GM12878 (cell line): ENCODE data around the gene MSI2. TPM values are rescaled to one million over a fixed set of nuclear protein-coding genes. Genes with fewer than 3 reads are reported as not detected.

Experiments used
- BHLHE40 ChIP-seq, 2 experiments: fragments of 450-650 bp in 1 of 2; IDR thresholded peaks; 2 replicates each; pipeline ENCODE4 v1.6.1; 2011 to 2017; ENCODE audit warnings: low read depth in 2 of 2, borderline replicate concordance in 1 of 2, improper control_type of control experiment in 1 of 2, low read length in 1 of 2, mild to moderate bottlenecking in 1 of 2
- CREB1 ChIP-seq: IDR thresholded peaks from 2 replicates; pipeline ENCODE4 v1.6.1; 2012; ENCODE audit warnings: low read depth, mild to moderate bottlenecking, inconsistent platforms
- CREM ChIP-seq: IDR thresholded peaks from 2 replicates; pipeline ENCODE4 v1.6.1; 2014; ENCODE audit warnings: antibody characterized with exemption, low read depth
- EZH2 ChIP-seq: IDR thresholded peaks from 2 replicates; pipeline ENCODE4 v1.6.1; 2012; ENCODE audit warnings: low read depth, mild to moderate bottlenecking, control low read depth, inconsistent platforms, low read length, borderline replicate concordance; ENCODE audit not compliant: control insufficient read depth
- FOXK2 ChIP-seq: fragments of 450-650 bp; IDR thresholded peaks from 2 replicates; pipeline ENCODE4 v1.6.1; 2017; ENCODE audit warnings: mild to moderate bottlenecking, moderate library complexity
- IKZF2 ChIP-seq, 2 experiments: fragments of 450-650 bp; IDR thresholded peaks; 2 replicates each; pipeline ENCODE4 v1.6.1; 2017; ENCODE audit warnings: mild to moderate bottlenecking in 2 of 2, moderate library complexity in 2 of 2
- MTA2 ChIP-seq: fragments of 450-650 bp; IDR thresholded peaks from 2 replicates; pipeline ENCODE4 v1.6.1; 2016; ENCODE audit warnings: low read depth, mild to moderate bottlenecking, moderate library complexity
- NBN ChIP-seq: fragments of 450-650 bp; IDR thresholded peaks from 2 replicates; pipeline ENCODE4 v1.6.1; 2016
- NR2C1 ChIP-seq: fragments of 450-650 bp; IDR thresholded peaks from 2 replicates; pipeline ENCODE4 v1.6.1; 2017; ENCODE audit warnings: antibody characterized with exemption, mild to moderate bottlenecking, moderate library complexity
- RUNX3 ChIP-seq: IDR thresholded peaks from 2 replicates; pipeline ENCODE4 v1.6.1; 2012; ENCODE audit warnings: low read length, inconsistent platforms
- SIX5 ChIP-seq: IDR thresholded peaks from 2 replicates; pipeline ENCODE4 v1.6.1; 2011; ENCODE audit warnings: mild to moderate bottlenecking, low read depth, low read length, moderate library complexity; ENCODE audit not compliant: severe bottlenecking
- TARDBP ChIP-seq: IDR thresholded peaks from 2 replicates; pipeline ENCODE4 v1.6.1; 2016; ENCODE audit warnings: borderline replicate concordance
- TBL1XR1 ChIP-seq: IDR thresholded peaks from 2 replicates; pipeline ENCODE4 v1.6.1; 2012; ENCODE audit warnings: low read depth, low read length, improper control_type of control experiment
- TCF12 ChIP-seq: IDR thresholded peaks from 2 replicates; pipeline ENCODE4 v1.6.1; 2011; ENCODE audit warnings: low read depth, mild to moderate bottlenecking, low read length
- YY1 ChIP-seq: IDR thresholded peaks from 2 replicates; pipeline ENCODE4 v1.6.1; 2011; ENCODE audit warnings: low read depth, mild to moderate bottlenecking, low read length
- ZNF217 ChIP-seq: fragments of 450-650 bp; IDR thresholded peaks from 2 replicates; pipeline ENCODE4 v1.6.1; 2017; ENCODE audit warnings: antibody characterized with exemption, mild to moderate bottlenecking
- polyA plus RNA-seq, 11 experiments: library from polyadenylated mRNA; depleted of rRNA in 4 of 11; unstranded in 6 of 11; stranded (reverse) in 5 of 11; fragments of >200 nt; fragmentation: Nextera tagmentation in 4 of 11; fragmentation: Illumina TruSeq in 1 of 11; extraction: Ambion mirVana in 4 of 11; extraction: Trizol in 1 of 11; gene quantifications; 1 replicate in 1 of 11; 2 replicates in 10 of 11; pipeline versions ENCODE4 v1.2.1 to v1.2.3, GENCODE V29; 2011 to 2016; ENCODE audit warnings: inconsistent platforms in 2 of 11, missing spikeins in 2 of 11, low read depth in 1 of 11
- total RNA-seq, 4 experiments: library from RNA; depleted of rRNA in 3 of 4; stranded (reverse); fragments of >200 nt in 3 of 4; fragmentation: Illumina TruSeq in 1 of 4; extraction: Trizol in 1 of 4; gene quantifications; 2 replicates each; pipeline versions ENCODE4 v1.2.1 to v1.2.3, GENCODE V29; 2013 to 2021
- TF ChIP-seq, protein P1 (sequence below): IDR thresholded peaks from 2 replicates; pipeline ENCODE4 v1.6.1; 2012; ENCODE audit warnings: low read length, inconsistent platforms
- TF ChIP-seq, protein P2 (sequence below), 3 experiments: IDR thresholded peaks in 2 of 3; conservative IDR thresholded peaks in 1 of 3; 2 replicates each; pipeline ENCODE4 v1.5.1; 2011; ENCODE audit warnings: low read depth in 3 of 3, low read length in 3 of 3, mild to moderate bottlenecking in 3 of 3, control low read depth in 2 of 3, moderate library complexity in 2 of 3, inconsistent platforms in 1 of 3, mixed read lengths in 1 of 3; ENCODE audit not compliant: control insufficient read depth in 2 of 3, insufficient read depth in 1 of 3; ENCODE audit errors: extremely low read depth in 1 of 3
- TF ChIP-seq, protein P3 (sequence below): fragments of 450-650 bp; IDR thresholded peaks from 2 replicates; pipeline ENCODE4 v1.6.1; 2018; ENCODE audit warnings: mild to moderate bottlenecking, low read depth, moderate library complexity; ENCODE audit not compliant: partially characterized antibody
- TF ChIP-seq, protein P4 (sequence below): fragments of 450-650 bp; IDR thresholded peaks from 2 replicates; pipeline ENCODE4 v1.6.1; 2017; ENCODE audit warnings: antibody characterized with exemption, mild to moderate bottlenecking, moderate library complexity
- TF ChIP-seq, protein P5 (sequence below): IDR thresholded peaks from 2 replicates; pipeline ENCODE4 v1.6.1; 2011; ENCODE audit warnings: low read depth, low read length, improper control_type of control experiment, borderline replicate concordance

The MSI2 gene
- total and polyA plus RNA-seq, 10 of the 15 experiments (the other 5 are each of a cell fraction or from before 2014, with no cell fraction given), result 6.1 to 76.1 (median 42.0) TPM

DNA sequence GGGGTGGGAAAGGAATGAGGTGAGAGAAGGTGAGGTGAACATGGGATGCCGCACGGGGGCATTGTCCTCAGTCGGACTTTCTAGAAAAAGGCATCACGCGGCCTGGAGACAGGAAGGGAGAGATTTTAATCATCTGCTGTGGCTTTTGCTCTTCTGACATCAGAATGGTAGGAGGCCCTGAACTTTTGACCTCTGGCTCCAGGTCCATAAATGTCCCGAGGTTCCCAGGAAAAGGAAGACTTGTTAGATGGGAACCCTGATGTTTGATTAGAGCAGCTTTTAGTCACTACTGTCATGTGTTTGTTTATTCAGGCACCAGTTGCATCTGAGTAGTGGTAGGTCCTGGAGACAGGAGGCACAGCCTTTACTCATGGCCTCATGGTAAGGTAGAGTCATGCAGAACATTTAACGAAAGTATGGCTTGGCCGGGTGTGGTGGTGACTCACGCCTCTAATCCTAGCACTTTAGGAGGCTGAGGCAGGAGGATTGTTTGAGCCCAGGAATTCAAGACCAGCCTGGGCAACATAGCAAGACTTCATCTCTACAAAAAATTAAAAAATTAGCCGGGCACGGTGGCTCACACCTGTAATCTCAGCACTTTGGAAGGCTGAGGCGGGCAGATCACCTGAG lies 203.1 kb downstream of the MSI2 start (continued):
- TF ChIP-seq, protein P1, sequence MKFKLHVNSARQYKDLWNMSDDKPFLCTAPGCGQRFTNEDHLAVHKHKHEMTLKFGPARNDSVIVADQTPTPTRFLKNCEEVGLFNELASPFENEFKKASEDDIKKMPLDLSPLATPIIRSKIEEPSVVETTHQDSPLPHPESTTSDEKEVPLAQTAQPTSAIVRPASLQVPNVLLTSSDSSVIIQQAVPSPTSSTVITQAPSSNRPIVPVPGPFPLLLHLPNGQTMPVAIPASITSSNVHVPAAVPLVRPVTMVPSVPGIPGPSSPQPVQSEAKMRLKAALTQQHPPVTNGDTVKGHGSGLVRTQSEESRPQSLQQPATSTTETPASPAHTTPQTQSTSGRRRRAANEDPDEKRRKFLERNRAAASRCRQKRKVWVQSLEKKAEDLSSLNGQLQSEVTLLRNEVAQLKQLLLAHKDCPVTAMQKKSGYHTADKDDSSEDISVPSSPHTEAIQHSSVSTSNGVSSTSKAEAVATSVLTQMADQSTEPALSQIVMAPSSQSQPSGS, result peak; percentile 79
- 0 out of 2 replicates have a peak, but pooled peaks have one; percentile 20 for TF ChIP-seq YY1
- peak; percentile 57 to 73; a peak in 2 of 4 replicates for TF ChIP-seq BHLHE40 (IDR thresholded peaks at IDR 0.05; ENCODE audit: borderline replicate concordance in 1 of 2, low read depth in 2 of 2, low read length in 1 of 2)
- no peak for TF ChIP-seq EZH2
- peak; percentile 79 for TF ChIP-seq IKZF2 (IDR thresholded peaks at IDR 0.05)
- TF ChIP-seq, protein P2, sequence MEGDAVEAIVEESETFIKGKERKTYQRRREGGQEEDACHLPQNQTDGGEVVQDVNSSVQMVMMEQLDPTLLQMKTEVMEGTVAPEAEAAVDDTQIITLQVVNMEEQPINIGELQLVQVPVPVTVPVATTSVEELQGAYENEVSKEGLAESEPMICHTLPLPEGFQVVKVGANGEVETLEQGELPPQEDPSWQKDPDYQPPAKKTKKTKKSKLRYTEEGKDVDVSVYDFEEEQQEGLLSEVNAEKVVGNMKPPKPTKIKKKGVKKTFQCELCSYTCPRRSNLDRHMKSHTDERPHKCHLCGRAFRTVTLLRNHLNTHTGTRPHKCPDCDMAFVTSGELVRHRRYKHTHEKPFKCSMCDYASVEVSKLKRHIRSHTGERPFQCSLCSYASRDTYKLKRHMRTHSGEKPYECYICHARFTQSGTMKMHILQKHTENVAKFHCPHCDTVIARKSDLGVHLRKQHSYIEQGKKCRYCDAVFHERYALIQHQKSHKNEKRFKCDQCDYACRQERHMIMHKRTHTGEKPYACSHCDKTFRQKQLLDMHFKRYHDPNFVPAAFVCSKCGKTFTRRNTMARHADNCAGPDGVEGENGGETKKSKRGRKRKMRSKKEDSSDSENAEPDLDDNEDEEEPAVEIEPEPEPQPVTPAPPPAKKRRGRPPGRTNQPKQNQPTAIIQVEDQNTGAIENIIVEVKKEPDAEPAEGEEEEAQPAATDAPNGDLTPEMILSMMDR (IDR thresholded peaks at IDR 0.05 in 2 of 3, conservative IDR thresholded peaks at IDR 0.05 in 1 of 3; ENCODE audit: control insufficient read depth in 2 of 3, extremely low read depth in 1 of 3, insufficient read depth in 1 of 3, low read depth in 3 of 3, low read length in 3 of 3), result peak in 2 of 3 experiments; percentile 36 to 46; a peak in 4 of 6 replicates
- peak; percentile 64; the same call in 1 of the 2 replicates for TF ChIP-seq NBN
- no peak for TF ChIP-seq TBL1XR1
- TF ChIP-seq MTA2, result peak; percentile 60
- TF ChIP-seq FOXK2, result no peak
- no peak for TF ChIP-seq ZNF217
- peak; percentile 81 for TF ChIP-seq RUNX3
- TF ChIP-seq TCF12, result 0 out of 2 replicates have a peak, but pooled peaks have one; percentile 43
- TF ChIP-seq, protein P3, sequence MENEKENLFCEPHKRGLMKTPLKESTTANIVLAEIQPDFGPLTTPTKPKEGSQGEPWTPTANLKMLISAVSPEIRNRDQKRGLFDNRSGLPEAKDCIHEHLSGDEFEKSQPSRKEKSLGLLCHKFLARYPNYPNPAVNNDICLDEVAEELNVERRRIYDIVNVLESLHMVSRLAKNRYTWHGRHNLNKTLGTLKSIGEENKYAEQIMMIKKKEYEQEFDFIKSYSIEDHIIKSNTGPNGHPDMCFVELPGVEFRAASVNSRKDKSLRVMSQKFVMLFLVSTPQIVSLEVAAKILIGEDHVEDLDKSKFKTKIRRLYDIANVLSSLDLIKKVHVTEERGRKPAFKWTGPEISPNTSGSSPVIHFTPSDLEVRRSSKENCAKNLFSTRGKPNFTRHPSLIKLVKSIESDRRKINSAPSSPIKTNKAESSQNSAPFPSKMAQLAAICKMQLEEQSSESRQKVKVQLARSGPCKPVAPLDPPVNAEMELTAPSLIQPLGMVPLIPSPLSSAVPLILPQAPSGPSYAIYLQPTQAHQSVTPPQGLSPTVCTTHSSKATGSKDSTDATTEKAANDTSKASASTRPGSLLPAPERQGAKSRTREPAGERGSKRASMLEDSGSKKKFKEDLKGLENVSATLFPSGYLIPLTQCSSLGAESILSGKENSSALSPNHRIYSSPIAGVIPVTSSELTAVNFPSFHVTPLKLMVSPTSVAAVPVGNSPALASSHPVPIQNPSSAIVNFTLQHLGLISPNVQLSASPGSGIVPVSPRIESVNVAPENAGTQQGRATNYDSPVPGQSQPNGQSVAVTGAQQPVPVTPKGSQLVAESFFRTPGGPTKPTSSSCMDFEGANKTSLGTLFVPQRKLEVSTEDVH, result peak; percentile 18
- TF ChIP-seq, protein P4, sequence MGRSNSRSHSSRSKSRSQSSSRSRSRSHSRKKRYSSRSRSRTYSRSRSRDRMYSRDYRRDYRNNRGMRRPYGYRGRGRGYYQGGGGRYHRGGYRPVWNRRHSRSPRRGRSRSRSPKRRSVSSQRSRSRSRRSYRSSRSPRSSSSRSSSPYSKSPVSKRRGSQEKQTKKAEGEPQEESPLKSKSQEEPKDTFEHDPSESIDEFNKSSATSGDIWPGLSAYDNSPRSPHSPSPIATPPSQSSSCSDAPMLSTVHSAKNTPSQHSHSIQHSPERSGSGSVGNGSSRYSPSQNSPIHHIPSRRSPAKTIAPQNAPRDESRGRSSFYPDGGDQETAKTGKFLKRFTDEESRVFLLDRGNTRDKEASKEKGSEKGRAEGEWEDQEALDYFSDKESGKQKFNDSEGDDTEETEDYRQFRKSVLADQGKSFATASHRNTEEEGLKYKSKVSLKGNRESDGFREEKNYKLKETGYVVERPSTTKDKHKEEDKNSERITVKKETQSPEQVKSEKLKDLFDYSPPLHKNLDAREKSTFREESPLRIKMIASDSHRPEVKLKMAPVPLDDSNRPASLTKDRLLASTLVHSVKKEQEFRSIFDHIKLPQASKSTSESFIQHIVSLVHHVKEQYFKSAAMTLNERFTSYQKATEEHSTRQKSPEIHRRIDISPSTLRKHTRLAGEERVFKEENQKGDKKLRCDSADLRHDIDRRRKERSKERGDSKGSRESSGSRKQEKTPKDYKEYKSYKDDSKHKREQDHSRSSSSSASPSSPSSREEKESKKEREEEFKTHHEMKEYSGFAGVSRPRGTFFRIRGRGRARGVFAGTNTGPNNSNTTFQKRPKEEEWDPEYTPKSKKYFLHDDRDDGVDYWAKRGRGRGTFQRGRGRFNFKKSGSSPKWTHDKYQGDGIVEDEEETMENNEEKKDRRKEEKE, result no peak
- TF ChIP-seq CREM, result peak; percentile 53; the same call in 1 of the 2 replicates
- TF ChIP-seq CREB1, result peak; percentile 82
- TF ChIP-seq NR2C1, result 0 out of 2 replicates have a peak, but pooled peaks have one; percentile 24
- no peak for TF ChIP-seq TARDBP
- TF ChIP-seq, protein P5, sequence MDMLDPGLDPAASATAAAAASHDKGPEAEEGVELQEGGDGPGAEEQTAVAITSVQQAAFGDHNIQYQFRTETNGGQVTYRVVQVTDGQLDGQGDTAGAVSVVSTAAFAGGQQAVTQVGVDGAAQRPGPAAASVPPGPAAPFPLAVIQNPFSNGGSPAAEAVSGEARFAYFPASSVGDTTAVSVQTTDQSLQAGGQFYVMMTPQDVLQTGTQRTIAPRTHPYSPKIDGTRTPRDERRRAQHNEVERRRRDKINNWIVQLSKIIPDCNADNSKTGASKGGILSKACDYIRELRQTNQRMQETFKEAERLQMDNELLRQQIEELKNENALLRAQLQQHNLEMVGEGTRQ, result no peak; the same call in 1 of the 2 replicates
- TF ChIP-seq SIX5, result no peak
